ENCODE measurements around the gene IGSF10.

The IGSF10 gene

DNA sequence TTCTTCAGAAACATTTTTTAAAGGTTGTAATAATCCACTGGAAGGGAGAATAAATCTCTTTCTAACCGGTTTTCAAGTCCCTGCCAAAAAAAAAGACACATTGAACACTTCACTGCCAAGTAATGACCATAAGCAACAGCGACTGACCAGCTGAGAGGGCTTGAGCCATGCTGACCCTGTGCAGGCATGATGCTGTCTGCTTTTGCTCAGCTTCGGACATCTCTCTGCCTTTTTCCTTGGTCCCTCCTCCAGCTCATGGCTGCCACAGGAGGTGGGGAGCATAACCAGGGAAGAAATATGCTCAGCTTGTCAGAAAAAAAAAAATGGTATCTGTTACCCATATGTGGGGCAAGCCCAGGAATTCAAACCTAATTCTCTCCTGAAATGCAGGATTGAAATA lies 1.5 kb downstream of the IGSF10 start:
- H3K27ac ChIP-seq (ENCODE audit: low read length) = no peak overlapping the region
- H3K4me3 ChIP-seq (ENCODE audit: low read depth in 1 of 2, low read length in 2 of 2) = no peak overlapping the region
- peaks cover 0 to 5% of the 10 kb centered on the region in 2 donors for H3K4me1 ChIP-seq (ENCODE audit: control insufficient read depth in 1 of 2, insufficient read depth in 2 of 2, low read length in 2 of 2)
- H3K9me3 ChIP-seq (ENCODE audit: control insufficient read depth in 1 of 2, low read length in 2 of 2) = no peaks in the 10 kb centered on the region
- H3K27me3 ChIP-seq (ENCODE audit: low read depth, low read length) = peaks cover 4% of the 10 kb centered on the region
- no peaks in the 10 kb centered on the region for H3K36me3 ChIP-seq (ENCODE audit: control insufficient read depth in 1 of 2, insufficient read depth in 2 of 2, low read length in 2 of 2)

DNA sequence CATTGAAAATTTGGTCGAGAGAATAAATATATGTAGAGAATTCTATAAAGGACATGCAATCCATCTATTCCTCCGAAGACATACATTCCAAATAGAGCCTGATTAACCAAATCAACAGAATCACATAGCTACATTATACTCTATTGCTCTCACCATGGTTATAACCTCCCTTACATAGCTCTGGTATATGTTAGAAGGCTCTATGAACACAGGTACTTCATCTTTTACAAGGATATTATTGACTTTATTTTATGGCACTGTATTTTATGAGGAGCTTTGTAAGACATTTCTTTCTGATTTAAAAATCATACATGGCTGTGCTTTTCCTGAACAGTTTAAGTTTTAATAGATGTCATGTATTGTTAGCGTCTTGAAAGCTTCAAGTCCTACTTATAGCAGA lies 4.8 kb downstream of the IGSF10 start:
- Histone ChIP-seq H3K36me3 (ENCODE audit: control insufficient read depth in 1 of 2, insufficient read depth in 2 of 2, low read length in 2 of 2) (no peaks in the 10 kb centered on the region), H3K27ac (ENCODE audit: low read length) (no peak overlapping the region), H3K4me3 (ENCODE audit: low read depth in 1 of 2, low read length in 2 of 2) (no peak overlapping the region), H3K4me1 (ENCODE audit: control insufficient read depth in 1 of 2, insufficient read depth in 2 of 2, low read length in 2 of 2) (peaks cover 0 to 4% of the 10 kb centered on the region in 2 donors), H3K27me3 (ENCODE audit: low read depth, low read length) (no peaks in the 10 kb centered on the region), H3K9me3 (ENCODE audit: control insufficient read depth in 1 of 2, low read length in 2 of 2) (no peaks in the 10 kb centered on the region)

DNA sequence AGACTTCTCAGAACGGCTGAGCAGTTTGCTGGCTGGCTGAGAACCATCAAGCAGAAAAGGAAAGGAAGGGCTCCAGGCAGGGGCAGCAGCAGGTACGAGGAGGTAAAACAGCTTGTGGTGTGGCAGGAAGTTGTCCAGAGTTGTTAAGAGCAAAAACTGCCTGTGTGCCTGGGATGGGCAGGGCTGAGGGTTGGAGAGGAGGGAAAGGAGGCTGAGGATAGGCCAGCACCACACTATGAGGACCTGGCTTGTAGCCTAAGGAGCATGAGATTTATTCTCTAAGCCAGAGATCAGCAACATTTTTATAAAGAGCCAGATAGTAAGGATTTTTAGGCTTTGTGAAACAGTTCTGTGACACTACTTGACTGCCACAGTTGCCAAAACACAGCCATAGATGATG lies 8.0 kb downstream of the IGSF10 start:
- Histone ChIP-seq H3K27me3 (ENCODE audit: low read depth, low read length) (no peaks in the 10 kb centered on the region), H3K4me1 (ENCODE audit: control insufficient read depth in 1 of 2, insufficient read depth in 2 of 2, low read length in 2 of 2) (no peaks in the 10 kb centered on the region), H3K9me3 (ENCODE audit: control insufficient read depth in 1 of 2, low read length in 2 of 2) (no peaks in the 10 kb centered on the region), H3K27ac (ENCODE audit: low read length) (no peak overlapping the region), H3K4me3 (ENCODE audit: low read depth in 1 of 2, low read length in 2 of 2) (no peak overlapping the region), H3K36me3 (ENCODE audit: control insufficient read depth in 1 of 2, insufficient read depth in 2 of 2, low read length in 2 of 2) (no peaks in the 10 kb centered on the region)

DNA sequence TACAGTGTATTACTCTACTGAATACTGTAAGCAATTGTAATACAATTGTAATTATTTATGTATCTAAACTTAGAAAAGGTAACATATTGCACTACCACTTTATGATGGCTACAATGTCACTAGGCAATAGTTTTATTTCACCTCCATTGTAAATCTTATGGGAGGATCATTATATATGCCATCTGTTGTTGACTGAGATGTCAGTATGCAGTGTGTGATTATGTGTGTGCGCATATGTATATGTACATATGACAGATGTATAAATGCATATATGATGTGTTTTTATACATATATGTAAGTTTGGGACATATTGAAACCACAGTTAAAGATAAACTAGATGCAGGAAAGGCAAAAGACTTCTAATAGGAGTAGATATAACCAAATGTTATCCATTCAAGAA lies 8.5 kb downstream of the IGSF10 start:
- H3K4me1 ChIP-seq (ENCODE audit: control insufficient read depth in 1 of 2, insufficient read depth in 2 of 2, low read length in 2 of 2) = no peaks in the 10 kb centered on the region
- peaks cover 0 to 3% of the 10 kb centered on the region in 2 donors for H3K9me3 ChIP-seq (ENCODE audit: control insufficient read depth in 1 of 2, low read length in 2 of 2)
- H3K27me3 ChIP-seq (ENCODE audit: low read depth, low read length) = no peaks in the 10 kb centered on the region
- H3K27ac ChIP-seq (ENCODE audit: low read length) = no peak overlapping the region
- H3K36me3 ChIP-seq (ENCODE audit: control insufficient read depth in 1 of 2, insufficient read depth in 2 of 2, low read length in 2 of 2) = no peaks in the 10 kb centered on the region
- H3K4me3 ChIP-seq (ENCODE audit: low read depth in 1 of 2, low read length in 2 of 2) = no peak overlapping the region

DNA sequence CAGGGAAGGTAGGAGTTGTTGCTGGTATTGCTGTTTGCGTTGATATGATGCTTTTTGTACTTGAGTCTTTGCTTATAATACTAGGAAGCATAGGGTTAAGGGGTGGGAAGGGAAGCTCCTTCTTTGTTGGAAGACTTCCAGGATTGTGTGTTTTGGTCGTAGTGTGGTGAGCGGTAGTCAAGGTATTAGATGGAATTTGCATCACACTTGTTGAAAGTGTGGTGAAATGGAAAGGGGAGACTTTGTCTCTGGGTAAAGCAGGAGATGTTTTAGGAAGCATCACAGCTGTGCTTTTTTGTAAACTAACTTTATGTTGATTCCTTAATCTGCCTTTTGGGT lies 14.9 kb downstream of the IGSF10 start:
- Histone ChIP-seq H3K4me1 (ENCODE audit: control insufficient read depth in 1 of 2, insufficient read depth in 2 of 2, low read length in 2 of 2) (no peaks in the 10 kb centered on the region), H3K36me3 (ENCODE audit: control insufficient read depth in 1 of 2, insufficient read depth in 2 of 2, low read length in 2 of 2) (no peaks in the 10 kb centered on the region), H3K27ac (ENCODE audit: low read length) (no peak overlapping the region), H3K4me3 (ENCODE audit: low read depth in 1 of 2, low read length in 2 of 2) (no peak overlapping the region), H3K27me3 (ENCODE audit: low read depth, low read length) (no peaks in the 10 kb centered on the region), H3K9me3 (ENCODE audit: control insufficient read depth in 1 of 2, low read length in 2 of 2) (peaks cover 0 to 3% of the 10 kb centered on the region in 2 donors)

DNA sequence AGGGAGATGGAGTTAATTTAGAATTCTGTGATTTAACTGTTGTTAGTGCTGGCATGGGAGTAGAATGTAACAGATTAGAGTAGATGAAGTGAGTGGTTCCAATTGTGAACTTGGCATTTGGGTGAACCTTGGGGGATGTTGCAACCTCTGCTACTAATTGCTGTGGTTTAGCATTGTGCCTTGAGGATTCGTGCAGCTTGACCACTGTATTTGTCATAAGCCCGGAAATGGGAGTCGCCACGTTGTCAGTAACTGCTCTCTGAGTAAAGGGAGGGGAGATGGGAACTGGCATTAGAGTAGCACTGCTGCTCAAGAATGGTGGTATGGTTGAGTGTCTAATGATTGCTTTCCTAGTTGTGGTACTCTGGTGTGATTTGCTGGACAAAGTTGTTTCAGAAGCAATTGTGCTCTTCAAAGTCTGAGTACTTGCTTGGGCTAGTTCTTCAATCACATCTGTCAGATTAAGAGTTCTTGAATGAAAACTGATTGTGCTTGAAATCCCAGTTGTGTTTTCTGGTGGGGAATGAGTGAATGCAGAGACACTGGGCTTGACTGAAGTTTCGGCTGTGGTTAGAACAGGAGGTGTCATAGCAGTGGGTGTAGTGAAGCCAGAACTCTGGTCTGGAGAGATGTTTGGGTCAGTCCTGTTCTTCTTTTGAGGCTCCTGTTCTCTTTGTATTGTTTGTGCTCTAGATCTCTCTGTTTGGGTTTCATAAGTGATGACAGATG lies 15.4 kb downstream of the IGSF10 start:
- Histone ChIP-seq H3K9me3 (ENCODE audit: control insufficient read depth in 1 of 2, low read length in 2 of 2) (peaks cover 0 to 3% of the 10 kb centered on the region in 2 donors), H3K4me3 (ENCODE audit: low read depth in 1 of 2, low read length in 2 of 2) (no peak overlapping the region), H3K27ac (ENCODE audit: low read length) (no peak overlapping the region), H3K4me1 (ENCODE audit: control insufficient read depth in 1 of 2, insufficient read depth in 2 of 2, low read length in 2 of 2) (no peaks in the 10 kb centered on the region), H3K36me3 (ENCODE audit: control insufficient read depth in 1 of 2, insufficient read depth in 2 of 2, low read length in 2 of 2) (no peaks in the 10 kb centered on the region), H3K27me3 (ENCODE audit: low read depth, low read length) (no peaks in the 10 kb centered on the region)

DNA sequence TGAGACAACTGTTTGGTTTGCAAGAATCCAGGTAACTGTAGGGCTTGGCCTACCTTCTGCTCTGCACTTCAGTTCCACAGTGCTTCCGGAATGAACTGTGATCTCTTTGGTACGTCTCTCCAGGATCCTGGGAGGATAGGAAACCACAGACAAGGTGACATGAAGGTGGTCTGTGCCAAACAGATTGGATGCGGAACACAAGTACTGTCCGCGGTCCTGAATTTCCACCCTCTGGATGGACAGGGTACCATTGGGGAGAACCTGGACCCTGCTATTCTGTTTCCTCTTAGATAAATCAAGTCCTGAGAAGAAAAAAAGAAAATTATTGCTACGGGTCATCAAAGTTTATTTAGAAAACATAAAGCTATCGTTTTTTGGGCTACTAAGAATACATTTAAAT lies 17.3 kb downstream of the IGSF10 start:
- H3K36me3 ChIP-seq (ENCODE audit: control insufficient read depth in 1 of 2, insufficient read depth in 2 of 2, low read length in 2 of 2) = no peaks in the 10 kb centered on the region
- H3K4me3 ChIP-seq (ENCODE audit: low read depth in 1 of 2, low read length in 2 of 2) = no peak overlapping the region
- H3K27ac ChIP-seq (ENCODE audit: low read length) = no peak overlapping the region
- no peaks in the 10 kb centered on the region for H3K4me1 ChIP-seq (ENCODE audit: control insufficient read depth in 1 of 2, insufficient read depth in 2 of 2, low read length in 2 of 2)
- no peaks in the 10 kb centered on the region for H3K27me3 ChIP-seq (ENCODE audit: low read depth, low read length)
- H3K9me3 ChIP-seq (ENCODE audit: control insufficient read depth in 1 of 2, low read length in 2 of 2) = peaks cover 0 to 3% of the 10 kb centered on the region in 2 donors

DNA sequence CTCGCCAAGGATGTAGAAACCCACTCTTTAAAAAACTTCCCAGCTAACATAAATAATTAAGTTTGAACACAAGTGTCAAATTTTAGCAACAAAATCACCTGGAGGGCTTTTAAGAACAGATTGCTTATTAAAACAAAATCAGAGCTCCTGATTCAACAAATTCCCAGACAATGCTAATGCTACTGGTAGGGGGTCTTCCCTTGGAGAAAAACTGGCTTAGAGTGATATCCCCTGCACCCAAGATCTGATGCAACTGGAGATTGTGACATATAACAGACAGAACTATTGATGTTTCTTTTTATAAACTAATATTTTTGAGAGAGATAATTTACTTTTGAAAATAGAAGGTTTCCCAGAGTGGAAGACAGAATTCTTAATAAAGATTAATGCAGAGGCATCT lies 19.9 kb downstream of the IGSF10 start:
- no peaks in the 10 kb centered on the region for H3K36me3 ChIP-seq (ENCODE audit: control insufficient read depth in 1 of 2, insufficient read depth in 2 of 2, low read length in 2 of 2)
- H3K9me3 ChIP-seq (ENCODE audit: control insufficient read depth in 1 of 2, low read length in 2 of 2) = no peaks in the 10 kb centered on the region
- no peak overlapping the region for H3K4me3 ChIP-seq (ENCODE audit: low read depth in 1 of 2, low read length in 2 of 2)
- no peaks in the 10 kb centered on the region for H3K4me1 ChIP-seq (ENCODE audit: control insufficient read depth in 1 of 2, insufficient read depth in 2 of 2, low read length in 2 of 2)
- H3K27me3 ChIP-seq (ENCODE audit: low read depth, low read length) = no peaks in the 10 kb centered on the region
- H3K27ac ChIP-seq (ENCODE audit: low read length) = no peak overlapping the region

DNA sequence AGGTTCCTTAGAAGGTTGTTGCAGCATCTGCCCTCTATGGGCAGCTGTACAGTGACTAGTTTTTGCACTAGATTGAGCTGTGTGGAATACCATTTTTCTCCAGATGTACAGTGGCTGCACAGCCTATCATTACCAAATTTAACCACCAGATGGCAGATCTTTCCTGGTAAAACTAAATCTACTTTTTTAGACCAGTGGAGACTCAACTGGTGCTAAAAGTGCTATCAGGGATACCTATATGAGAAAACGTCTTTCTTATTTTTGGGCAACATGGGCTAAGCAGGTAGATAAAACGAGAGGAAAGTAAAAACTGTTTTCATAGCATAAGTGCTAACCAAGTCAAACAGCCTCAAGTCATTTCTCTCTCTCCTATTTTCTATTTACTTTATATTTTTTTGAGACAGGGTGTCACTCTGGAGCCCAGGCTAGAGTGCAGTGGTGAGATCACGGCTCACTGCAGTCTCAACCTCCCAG lies 21.2 kb downstream of the IGSF10 start:
- Histone ChIP-seq H3K27me3 (ENCODE audit: low read depth, low read length) (no peaks in the 10 kb centered on the region), H3K4me3 (ENCODE audit: low read depth in 1 of 2, low read length in 2 of 2) (no peak overlapping the region), H3K4me1 (ENCODE audit: control insufficient read depth in 1 of 2, insufficient read depth in 2 of 2, low read length in 2 of 2) (no peaks in the 10 kb centered on the region), H3K27ac (ENCODE audit: low read length) (no peak overlapping the region), H3K36me3 (ENCODE audit: control insufficient read depth in 1 of 2, insufficient read depth in 2 of 2, low read length in 2 of 2) (no peaks in the 10 kb centered on the region), H3K9me3 (ENCODE audit: control insufficient read depth in 1 of 2, low read length in 2 of 2) (no peaks in the 10 kb centered on the region)

DNA sequence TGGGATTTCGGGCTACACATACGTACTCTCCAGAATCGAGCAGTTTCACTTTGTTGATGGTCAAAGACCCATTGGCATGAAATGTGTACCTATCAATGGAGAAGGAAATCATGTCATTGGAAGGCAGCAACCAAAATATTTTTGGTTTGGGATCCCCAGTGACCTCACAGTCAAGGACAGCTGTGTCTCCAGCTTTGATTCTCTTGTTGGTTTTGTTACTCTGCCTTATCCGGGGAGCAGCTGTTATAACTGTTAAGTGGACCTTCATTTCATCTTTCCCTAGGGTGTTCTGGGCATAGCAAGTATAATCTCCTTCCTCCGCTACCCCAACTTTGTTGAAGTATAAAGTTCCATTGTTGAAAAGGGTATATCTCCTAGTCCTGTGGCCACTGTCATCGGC lies 23.0 kb downstream of the IGSF10 start:
- Histone ChIP-seq H3K4me1 (ENCODE audit: control insufficient read depth in 1 of 2, insufficient read depth in 2 of 2, low read length in 2 of 2) (no peaks in the 10 kb centered on the region), H3K27me3 (ENCODE audit: low read depth, low read length) (no peaks in the 10 kb centered on the region), H3K4me3 (ENCODE audit: low read depth in 1 of 2, low read length in 2 of 2) (no peak overlapping the region), H3K27ac (ENCODE audit: low read length) (no peak overlapping the region), H3K36me3 (ENCODE audit: control insufficient read depth in 1 of 2, insufficient read depth in 2 of 2, low read length in 2 of 2) (no peaks in the 10 kb centered on the region), H3K9me3 (ENCODE audit: control insufficient read depth in 1 of 2, low read length in 2 of 2) (no peaks in the 10 kb centered on the region)

DNA sequence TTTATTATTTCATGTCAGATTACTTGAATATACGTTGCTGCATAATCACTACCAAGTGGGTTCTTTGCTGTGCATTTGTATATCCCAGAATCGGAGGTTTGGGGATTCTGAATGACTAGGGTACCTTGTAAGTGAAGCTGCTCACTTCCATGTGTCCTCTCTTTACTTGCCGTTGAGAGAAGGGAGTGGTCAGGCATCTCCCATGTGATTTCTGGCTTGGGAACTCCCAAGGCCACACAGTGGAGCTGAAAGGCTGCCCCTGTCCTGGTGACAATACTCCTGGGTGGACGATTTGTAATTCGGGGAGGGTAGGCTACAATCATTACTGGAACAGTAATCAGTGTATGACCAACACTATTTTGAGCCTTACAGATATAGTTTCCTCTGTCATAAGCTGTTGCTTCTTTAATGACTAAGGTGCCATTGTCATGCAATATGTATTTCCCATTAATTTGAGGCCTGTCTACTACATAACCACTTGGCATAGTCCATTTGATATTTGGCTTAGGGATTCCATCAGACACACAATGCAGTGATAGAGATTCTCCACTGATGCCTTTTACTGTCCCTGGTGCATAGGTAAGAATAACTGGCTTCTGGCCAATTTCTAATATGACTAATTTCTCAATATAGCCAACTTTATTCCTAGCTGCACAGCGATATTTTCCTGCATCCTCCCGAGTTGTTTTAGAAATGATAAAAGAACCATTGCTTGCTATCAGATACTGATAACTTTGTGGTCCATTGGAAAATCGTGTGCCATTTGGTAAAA lies 24.0 kb downstream of the IGSF10 start:
- H3K36me3 ChIP-seq (ENCODE audit: control insufficient read depth in 1 of 2, insufficient read depth in 2 of 2, low read length in 2 of 2) = no peaks in the 10 kb centered on the region
- H3K27me3 ChIP-seq (ENCODE audit: low read depth, low read length) = no peaks in the 10 kb centered on the region
- no peak overlapping the region for H3K27ac ChIP-seq (ENCODE audit: low read length)
- no peaks in the 10 kb centered on the region for H3K4me1 ChIP-seq (ENCODE audit: control insufficient read depth in 1 of 2, insufficient read depth in 2 of 2, low read length in 2 of 2)
- H3K4me3 ChIP-seq (ENCODE audit: low read depth in 1 of 2, low read length in 2 of 2) = no peak overlapping the region
- H3K9me3 ChIP-seq (ENCODE audit: control insufficient read depth in 1 of 2, low read length in 2 of 2) = no peaks in the 10 kb centered on the region
